H1 (cell line): ENCODE measurements around the gene ST8SIA2. TPM values are rescaled to one million over a fixed set of nuclear protein-coding genes. Genes with fewer than 3 reads are reported as not detected.

Experiments
- CTCF ChIA-PET: fragments of 300-600 bp; sonication (Branson Sonifier 250); formaldehyde crosslinking; loops from one replicate; lab custom pipeline; 2021; ENCODE audit not compliant: partially characterized antibody; lab: Charles Lee
- POLR2A ChIA-PET: fragments of 300-600 bp; sonication (Branson Sonifier 250); formaldehyde crosslinking; loops from one replicate; lab custom pipeline; 2021; ENCODE audit warnings: inconsistent platforms; ENCODE audit not compliant: partially characterized antibody; lab: Charles Lee
- DNase-seq, 2 experiments: peaks; one replicate each; pipeline versions ENCODE4 v3.0.0 to v3.0.0-alpha.2; 2010 to 2022; ENCODE audit warnings: low spot score in 2 of 2, low read depth in 1 of 2, mixed read lengths in 1 of 2
- FAIRE-seq: peaks from 2 replicates; lab custom pipeline; 2011; peaks lifted over from hg19 to GRCh38; lab: Jason Lieb, UNC
- H2AFZ ChIP-seq: 2 replicates; pipeline ENCODE4 v1.8.1; 2012; ENCODE audit warnings: low read length, inconsistent platforms
- H2AK5ac ChIP-seq: 2 replicates; pipeline ENCODE4 v1.6.1; 2013; ENCODE audit warnings: low read depth, low read length
- H2BK120ac ChIP-seq: replicated peaks from 2 replicates; pipeline ENCODE3; 2013; ENCODE audit warnings: low read depth, low read length, inconsistent platforms
- H2BK12ac ChIP-seq: 2 replicates; pipeline ENCODE4 v1.6.1; 2013; ENCODE audit warnings: low read depth, low read length
- H2BK15ac ChIP-seq: 2 replicates; pipeline ENCODE4 v1.6.1; 2013; ENCODE audit warnings: low read length
- H2BK20ac ChIP-seq: 2 replicates; pipeline ENCODE4 v1.6.1; 2013; ENCODE audit warnings: low read length
- H2BK5ac ChIP-seq: 2 replicates; pipeline ENCODE4 v1.6.1; 2013; ENCODE audit warnings: low read depth, low read length
- H3K14ac ChIP-seq: 2 replicates; pipeline ENCODE4 v1.6.1; 2013; ENCODE audit warnings: inconsistent platforms; ENCODE audit not compliant: insufficient read length
- H3K18ac ChIP-seq: 2 replicates; pipeline ENCODE4 v1.6.1; 2013; ENCODE audit warnings: low read length; ENCODE audit errors: extremely low read depth
- H3K23ac ChIP-seq: 2 replicates; pipeline ENCODE4 v1.6.1; 2013; ENCODE audit warnings: inconsistent platforms; ENCODE audit not compliant: insufficient read length
- H3K23me2 ChIP-seq: 2 replicates; pipeline ENCODE4 v1.6.1; 2013; ENCODE audit warnings: low read depth, low read length
- H3K27ac ChIP-seq: 2 replicates; pipeline ENCODE4 v1.6.1; 2011; ENCODE audit warnings: low read depth, low read length, inconsistent platforms
- H3K27me3 ChIP-seq, 4 experiments: replicated peaks in 1 of 4; 1 replicate in 1 of 4; 2 replicates in 3 of 4; pipeline versions ENCODE4 v1.6.1 to v1.8.1; 2011 to 2013; ENCODE audit warnings: low read length in 3 of 4, mild to moderate bottlenecking in 3 of 4, inconsistent platforms in 2 of 4, mixed read lengths in 2 of 4, moderate library complexity in 1 of 4; ENCODE audit not compliant: control insufficient read depth in 3 of 4, insufficient read depth in 3 of 4; ENCODE audit errors: extremely low read depth in 1 of 4
- H3K36me3 ChIP-seq, 4 experiments: 2 replicates each; pipeline versions ENCODE4 v1.6.1 to v1.8.1; 2011 to 2013; ENCODE audit warnings: mild to moderate bottlenecking in 4 of 4, low read length in 3 of 4, moderate library complexity in 2 of 4, control low read depth in 1 of 4, inconsistent platforms in 1 of 4; ENCODE audit not compliant: insufficient read depth in 4 of 4, control insufficient read depth in 2 of 4
- H3K4ac ChIP-seq: replicated peaks from 2 replicates; pipeline ENCODE3; 2013; ENCODE audit warnings: low read length, low read depth, mixed read lengths, inconsistent platforms; ENCODE audit not compliant: insufficient read length
- H3K4me1 ChIP-seq, 4 experiments: replicated peaks in 1 of 4; 1 replicate in 1 of 4; 2 replicates in 3 of 4; pipeline versions ENCODE4 v1.6.1 to v1.8.1; 2011 to 2013; ENCODE audit warnings: low read length in 3 of 4, inconsistent platforms in 2 of 4, mixed read lengths in 1 of 4; ENCODE audit not compliant: insufficient read depth in 4 of 4, control insufficient read depth in 3 of 4
- H3K4me2 ChIP-seq, 2 experiments: 2 replicates each; pipeline versions ENCODE4 v1.6.1 to v1.8.1; 2011 to 2013; ENCODE audit warnings: low read depth in 2 of 2, low read length in 2 of 2, control low read depth in 1 of 2, inconsistent platforms in 1 of 2, mild to moderate bottlenecking in 1 of 2; ENCODE audit not compliant: insufficient read depth in 1 of 2
- H3K4me3 ChIP-seq, 4 experiments: fragments of 200-600, 300-600 bp in 1 of 4; sonication (generic), shearing (Covaris generic), sonication (Bioruptor Twin) in 1 of 4; 2 replicates each; pipeline versions ENCODE4 v1.5.1 to v1.8.1; 2011 to 2016; ENCODE audit warnings: low read length in 4 of 4, low read depth in 3 of 4, control low read depth in 2 of 4, inconsistent platforms in 2 of 4, mild to moderate bottlenecking in 2 of 4, mixed read lengths in 1 of 4, moderate library complexity in 1 of 4; ENCODE audit not compliant: insufficient read depth in 2 of 4; ENCODE audit errors: extremely low read depth in 1 of 4
- H3K56ac ChIP-seq: replicated peaks from 2 replicates; pipeline ENCODE3; 2013; ENCODE audit warnings: low read depth, mild to moderate bottlenecking, mixed read lengths, low read length, inconsistent platforms; ENCODE audit not compliant: insufficient read length
- H3K79me1 ChIP-seq: 2 replicates; pipeline ENCODE4 v1.6.1; 2013; ENCODE audit warnings: low read depth, low read length, control low read depth
- H3K79me2 ChIP-seq, 2 experiments: 2 replicates each; pipeline versions ENCODE4 v1.6.1 to v1.8.1; 2012 to 2013; ENCODE audit warnings: low read length in 2 of 2, mild to moderate bottlenecking in 2 of 2, inconsistent platforms in 1 of 2; ENCODE audit not compliant: insufficient read depth in 2 of 2, control insufficient read depth in 1 of 2
- H3K9ac ChIP-seq, 4 experiments: replicated peaks in 1 of 4; 1 replicate in 1 of 4; 2 replicates in 3 of 4; pipeline versions ENCODE4 v1.6.1 to v1.8.1; 2011 to 2013; ENCODE audit warnings: low read depth in 3 of 4, low read length in 3 of 4, control low read depth in 2 of 4, mild to moderate bottlenecking in 2 of 4, moderate library complexity in 2 of 4, inconsistent platforms in 1 of 4; ENCODE audit errors: extremely low read depth in 1 of 4
- H3K9me3 ChIP-seq, 2 experiments: 2 replicates each; pipeline versions ENCODE4 v1.6.1 to v1.8.1; 2012 to 2013; ENCODE audit warnings: mild to moderate bottlenecking in 2 of 2, moderate library complexity in 2 of 2, control low read depth in 1 of 2, inconsistent platforms in 1 of 2, low read depth in 1 of 2, low read length in 1 of 2, mixed read lengths in 1 of 2; ENCODE audit not compliant: insufficient read depth in 2 of 2
- H4K20me1 ChIP-seq, 2 experiments: replicated peaks in 1 of 2; 2 replicates each; pipeline versions ENCODE3 to v1.8.1; 2011 to 2013; ENCODE audit warnings: inconsistent platforms in 2 of 2, low read length in 2 of 2, mild to moderate bottlenecking in 1 of 2; ENCODE audit not compliant: insufficient read depth in 2 of 2, control insufficient read depth in 1 of 2
- H4K5ac ChIP-seq: 2 replicates; pipeline ENCODE4 v1.6.1; 2013; ENCODE audit warnings: low read length, low read depth, mixed read lengths, inconsistent platforms; ENCODE audit not compliant: insufficient read length
- H4K8ac ChIP-seq: 2 replicates; pipeline ENCODE4 v1.8.0; 2013; ENCODE audit warnings: mild to moderate bottlenecking, moderate library complexity, low read length, inconsistent platforms; ENCODE audit not compliant: insufficient read depth; ENCODE audit errors: extremely low read depth
- H4K91ac ChIP-seq: replicated peaks from 2 replicates; pipeline ENCODE3; 2013; ENCODE audit warnings: low read length, mixed read lengths, inconsistent platforms; ENCODE audit not compliant: insufficient read length
- EZH2 ChIP-seq: fragments of 200-600 bp; sonication (generic); IDR thresholded peaks from 2 replicates; pipeline ENCODE4 v1.7.1; 2012; ENCODE audit warnings: low read depth, mild to moderate bottlenecking, moderate library complexity, low read length, inconsistent platforms; ENCODE audit not compliant: severe bottlenecking
- GTF2F1 ChIP-seq: IDR thresholded peaks from 2 replicates; pipeline ENCODE4 v1.6.1; 2012; ENCODE audit warnings: low read depth, low read length, improper control_type of control experiment, borderline replicate concordance
- JUND ChIP-seq: IDR thresholded peaks from 2 replicates; pipeline ENCODE4 v1.6.1; 2011; ENCODE audit warnings: mild to moderate bottlenecking, improper control_type of control experiment, low read length
- SRF ChIP-seq: IDR thresholded peaks from 2 replicates; pipeline ENCODE4 v1.6.1; 2011; ENCODE audit warnings: mild to moderate bottlenecking, low read depth, low read length, moderate library complexity
- TAF7 ChIP-seq: optimal IDR thresholded peaks from 2 replicates; pipeline ENCODE3; 2011; ENCODE audit warnings: low read depth, mild to moderate bottlenecking, inconsistent platforms, low read length, moderate library complexity, borderline replicate concordance
- TEAD4 ChIP-seq: IDR thresholded peaks from 2 replicates; pipeline ENCODE4 v1.6.1; 2012; ENCODE audit warnings: low read depth, low read length, inconsistent platforms, mixed read lengths
- YY1 ChIP-seq: IDR thresholded peaks from 2 replicates; pipeline ENCODE4 v1.6.1; 2011; ENCODE audit warnings: low read depth, mild to moderate bottlenecking, low read length
- WGBS, 2 experiments: shearing (Covaris generic) in 1 of 2; methylation state at CpG; one replicate each; pipeline versions ENCODE4 v1.1.6 to v1.1.7; 2013 to 2015; ENCODE audit warnings: low lambda C conversion rate in 2 of 2, mixed read lengths in 2 of 2, inconsistent platforms in 1 of 2, low coverage in 1 of 2, missing lambda C conversion rate in 1 of 2; ENCODE audit not compliant: insufficient replicate concordance in 2 of 2, insufficient coverage in 1 of 2, insufficient read length in 1 of 2; ENCODE audit errors: extremely low coverage in 1 of 2, missing lambda C conversion rate in 1 of 2; 5-methylcytosine and 5-hydroxymethylcytosine counted together
- polyA plus RNA-seq, 7 experiments: library from polyadenylated mRNA; depleted of rRNA in 3 of 7; stranded (reverse) in 5 of 7; unstranded in 2 of 7; fragments of >200 nt in 5 of 7; fragments of 200-250 nt in 2 of 7; gene quantifications; 1 replicate in 5 of 7; 2 replicates in 1 of 7; 4 replicates in 1 of 7; pipeline versions ENCODE4 v1.2.1 to v1.2.3, GENCODE V29; 2011 to 2013; ENCODE audit warnings: missing spikeins in 2 of 7, mixed read lengths in 2 of 7
- total RNA-seq: library from RNA; stranded (reverse); fragmentation: NEBNext Ultra II Directional; extraction: Animal tissue kit (Norgen Biotek cat#: 25700); gene quantifications from 2 replicates; pipeline ENCODE4 v1.2.1, GENCODE V29; 2021
- TF ChIP-seq, protein P1 (sequence below): IDR thresholded peaks from 2 replicates; pipeline ENCODE4 v1.6.1; 2012; ENCODE audit warnings: inconsistent platforms
- TF ChIP-seq, protein P2 (sequence below): IDR thresholded peaks from 2 replicates; pipeline ENCODE4 v1.6.1; 2011; ENCODE audit warnings: low read depth, mild to moderate bottlenecking, low read length; ENCODE audit not compliant: insufficient read depth
- TF ChIP-seq, protein P3 (sequence below): IDR thresholded peaks from 2 replicates; pipeline ENCODE4 v1.6.1; 2012; ENCODE audit warnings: inconsistent platforms
- TF ChIP-seq, protein P4 (sequence below): IDR thresholded peaks from 2 replicates; pipeline ENCODE4 v1.6.1; 2011; ENCODE audit warnings: low read length, improper control_type of control experiment

Gene ST8SIA2
- total and polyA plus RNA-seq, 2 of the 8 experiments (the other 6 are each of a cell fraction or from before 2014, with no cell fraction given) = 3.0 to 4.5 TPM

DNA sequence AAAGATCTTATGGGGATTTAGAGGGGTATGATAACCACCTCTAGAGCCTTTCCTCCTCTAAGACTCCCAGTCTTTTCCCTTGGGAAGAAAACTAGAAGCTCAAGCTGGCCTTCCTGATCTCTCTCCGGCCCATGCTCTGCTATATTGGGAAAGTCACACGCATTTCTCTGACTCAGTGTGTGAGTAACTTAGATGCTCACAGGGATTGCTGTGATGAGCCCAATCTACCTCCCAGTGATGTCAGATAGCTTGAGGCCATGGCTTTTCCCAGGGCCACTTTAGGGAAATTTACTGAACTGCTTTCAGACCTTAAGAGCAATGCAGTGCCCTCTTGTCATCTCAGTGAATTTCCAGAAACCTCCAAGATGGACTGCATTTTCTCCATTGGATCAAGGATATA, 8.6 kb upstream of the ST8SIA2 start:
- H3K27me3 ChIP-seq = peaks cover 0 to 2% (median under 1%) of the 10 kb centered on the region in 4 experiments; a peak in 2 of 7 replicates
- H2AK5ac ChIP-seq = no peak overlapping the region
- H3K79me1 ChIP-seq = no peaks in the 10 kb centered on the region
- H4K91ac ChIP-seq = no peak overlapping the region
- no peak overlapping the region for H3K4me2 ChIP-seq
- no peak overlapping the region for H2BK5ac ChIP-seq
- no peaks in the 10 kb centered on the region for H3K23me2 ChIP-seq
- H3K36me3 ChIP-seq = no peaks in the 10 kb centered on the region
- no peak overlapping the region for H3K14ac ChIP-seq
- 96% methylated on average over 2 of the region's 2 CpGs; no CpG with 5 or more reads in 1 of the 2 experiments for WGBS, 2 experiments
- DNase-seq = no peak
- no peaks in the 10 kb centered on the region for H3K79me2 ChIP-seq
- H3K18ac ChIP-seq = no peak overlapping the region
- no peak overlapping the region for H3K4me3 ChIP-seq
- H2BK120ac ChIP-seq = no peak overlapping the region
- FAIRE-seq = no peak
- peaks cover 0 to 3% (median 0%) of the 10 kb centered on the region in 4 experiments; a peak in 1 of 7 replicates for H3K4me1 ChIP-seq
- no peaks in the 10 kb centered on the region for H4K20me1 ChIP-seq
- ChIA-PET POLR2A (no interaction called here), CTCF (interaction anchor here (0.5 to 3.0 kb wide), 18 partner anchors 15 to 324 kb away, joined by 3 to 17 read pairs (median 3); no protein-coding TSS in a partner anchor)
- H3K9ac ChIP-seq = no peak overlapping the region
- no peak overlapping the region for H2BK12ac ChIP-seq
- no peak overlapping the region for H3K4ac ChIP-seq
- no peak overlapping the region for H3K27ac ChIP-seq
- H3K23ac ChIP-seq = no peak overlapping the region
- no peak overlapping the region for H2BK20ac ChIP-seq
- no peak overlapping the region for H4K5ac ChIP-seq
- no peaks in the 10 kb centered on the region for H3K9me3 ChIP-seq
- 0 out of 2 replicates have a peak overlapping the region, but pooled peaks have one; percentile 7 for H2AFZ ChIP-seq
- no peak overlapping the region for H4K8ac ChIP-seq
- H2BK15ac ChIP-seq = no peak overlapping the region
- no peak overlapping the region for H3K56ac ChIP-seq
- TF ChIP-seq TEAD4 = no peak
- no peak for TF ChIP-seq YY1
- TF ChIP-seq, protein P1, sequence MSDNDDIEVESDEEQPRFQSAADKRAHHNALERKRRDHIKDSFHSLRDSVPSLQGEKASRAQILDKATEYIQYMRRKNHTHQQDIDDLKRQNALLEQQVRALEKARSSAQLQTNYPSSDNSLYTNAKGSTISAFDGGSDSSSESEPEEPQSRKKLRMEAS = no peak
- TF ChIP-seq JUND = no peak
- TF ChIP-seq, protein P2, sequence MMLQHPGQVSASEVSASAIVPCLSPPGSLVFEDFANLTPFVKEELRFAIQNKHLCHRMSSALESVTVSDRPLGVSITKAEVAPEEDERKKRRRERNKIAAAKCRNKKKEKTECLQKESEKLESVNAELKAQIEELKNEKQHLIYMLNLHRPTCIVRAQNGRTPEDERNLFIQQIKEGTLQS = no peak
- no peak for TF ChIP-seq GTF2F1
- TF ChIP-seq TAF7 = no peak
- TF ChIP-seq, protein P3, sequence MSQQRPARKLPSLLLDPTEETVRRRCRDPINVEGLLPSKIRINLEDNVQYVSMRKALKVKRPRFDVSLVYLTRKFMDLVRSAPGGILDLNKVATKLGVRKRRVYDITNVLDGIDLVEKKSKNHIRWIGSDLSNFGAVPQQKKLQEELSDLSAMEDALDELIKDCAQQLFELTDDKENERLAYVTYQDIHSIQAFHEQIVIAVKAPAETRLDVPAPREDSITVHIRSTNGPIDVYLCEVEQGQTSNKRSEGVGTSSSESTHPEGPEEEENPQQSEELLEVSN = no peak
- no peak for TF ChIP-seq SRF
- TF ChIP-seq, protein P4, sequence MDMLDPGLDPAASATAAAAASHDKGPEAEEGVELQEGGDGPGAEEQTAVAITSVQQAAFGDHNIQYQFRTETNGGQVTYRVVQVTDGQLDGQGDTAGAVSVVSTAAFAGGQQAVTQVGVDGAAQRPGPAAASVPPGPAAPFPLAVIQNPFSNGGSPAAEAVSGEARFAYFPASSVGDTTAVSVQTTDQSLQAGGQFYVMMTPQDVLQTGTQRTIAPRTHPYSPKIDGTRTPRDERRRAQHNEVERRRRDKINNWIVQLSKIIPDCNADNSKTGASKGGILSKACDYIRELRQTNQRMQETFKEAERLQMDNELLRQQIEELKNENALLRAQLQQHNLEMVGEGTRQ = no peak
- no peak for TF ChIP-seq EZH2
